ENCODE data around the gene ALK.
"Not testable (repeated sequence)": the region's sequence is repeated elsewhere in the genome, so short reads cannot be mapped to it uniquely, and the experiment has no call there.

The ALK gene

DNA sequence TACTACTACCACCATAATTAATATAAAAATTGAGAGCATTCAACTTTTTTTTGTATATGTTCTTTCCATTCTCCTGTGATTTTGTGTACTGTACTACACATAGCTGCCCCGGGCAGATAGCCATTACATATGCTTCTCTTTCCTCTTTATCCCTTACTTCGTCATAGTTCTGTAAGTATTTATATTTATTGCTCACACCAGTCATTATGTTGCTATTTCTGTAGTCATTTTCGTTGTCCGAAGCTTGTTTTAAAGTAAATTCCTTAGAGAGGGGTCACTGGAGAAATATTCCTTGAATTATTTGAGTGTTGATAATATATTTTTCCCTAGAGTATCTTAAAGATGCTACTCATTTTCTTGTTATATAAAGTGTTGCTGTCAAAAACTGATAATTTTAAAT, 662.2 kb downstream of the ALK start:
- DNase-seq, result no peak
- no peaks in the 10 kb centered on the region for H3F3A ChIP-seq (ENCODE audit: insufficient read depth, low read length)
- no peak overlapping the region for H3K9ac ChIP-seq (ENCODE audit: low read length)
- H3K9me2 ChIP-seq (replicated peaks; ENCODE audit: insufficient read depth, low read length), result no peaks in the 10 kb centered on the region
- no peak overlapping the region for H3K27ac ChIP-seq (ENCODE audit: low read length)
- no peaks in the 10 kb centered on the region for H4K20me1 ChIP-seq (ENCODE audit: insufficient read depth, low read length)
- H3K4me1 ChIP-seq (ENCODE audit: low read length), result no peaks in the 10 kb centered on the region
- no peak overlapping the region for H3K4me2 ChIP-seq (ENCODE audit: low read depth, low read length)
- no peaks in the 10 kb centered on the region for H3K79me2 ChIP-seq (ENCODE audit: low read length)
- H3K27me3 ChIP-seq (replicated peaks; ENCODE audit: insufficient read depth, low read length), result no peaks in the 10 kb centered on the region
- no peak overlapping the region for H2AFZ ChIP-seq (ENCODE audit: low read length)
- H3K36me3 ChIP-seq (replicated peaks; ENCODE audit: insufficient read depth, low read length), result no peaks in the 10 kb centered on the region
- H3K9me3 ChIP-seq (replicated peaks; ENCODE audit: insufficient read depth, low read length), result no peaks in the 10 kb centered on the region
- H3K4me3 ChIP-seq (ENCODE audit: low read length), result no peak overlapping the region
- no peak for TF ChIP-seq EZH2phosphoT487 (IDR thresholded peaks at IDR 0.05; ENCODE audit: low read length)
- TF ChIP-seq EZH2 (optimal IDR thresholded peaks at IDR 0.05; ENCODE audit: low read depth, low read length), result no peak
- TF ChIP-seq, protein P1, sequence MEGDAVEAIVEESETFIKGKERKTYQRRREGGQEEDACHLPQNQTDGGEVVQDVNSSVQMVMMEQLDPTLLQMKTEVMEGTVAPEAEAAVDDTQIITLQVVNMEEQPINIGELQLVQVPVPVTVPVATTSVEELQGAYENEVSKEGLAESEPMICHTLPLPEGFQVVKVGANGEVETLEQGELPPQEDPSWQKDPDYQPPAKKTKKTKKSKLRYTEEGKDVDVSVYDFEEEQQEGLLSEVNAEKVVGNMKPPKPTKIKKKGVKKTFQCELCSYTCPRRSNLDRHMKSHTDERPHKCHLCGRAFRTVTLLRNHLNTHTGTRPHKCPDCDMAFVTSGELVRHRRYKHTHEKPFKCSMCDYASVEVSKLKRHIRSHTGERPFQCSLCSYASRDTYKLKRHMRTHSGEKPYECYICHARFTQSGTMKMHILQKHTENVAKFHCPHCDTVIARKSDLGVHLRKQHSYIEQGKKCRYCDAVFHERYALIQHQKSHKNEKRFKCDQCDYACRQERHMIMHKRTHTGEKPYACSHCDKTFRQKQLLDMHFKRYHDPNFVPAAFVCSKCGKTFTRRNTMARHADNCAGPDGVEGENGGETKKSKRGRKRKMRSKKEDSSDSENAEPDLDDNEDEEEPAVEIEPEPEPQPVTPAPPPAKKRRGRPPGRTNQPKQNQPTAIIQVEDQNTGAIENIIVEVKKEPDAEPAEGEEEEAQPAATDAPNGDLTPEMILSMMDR (IDR thresholded peaks at IDR 0.05; ENCODE audit: low read length), result no peak

DNA sequence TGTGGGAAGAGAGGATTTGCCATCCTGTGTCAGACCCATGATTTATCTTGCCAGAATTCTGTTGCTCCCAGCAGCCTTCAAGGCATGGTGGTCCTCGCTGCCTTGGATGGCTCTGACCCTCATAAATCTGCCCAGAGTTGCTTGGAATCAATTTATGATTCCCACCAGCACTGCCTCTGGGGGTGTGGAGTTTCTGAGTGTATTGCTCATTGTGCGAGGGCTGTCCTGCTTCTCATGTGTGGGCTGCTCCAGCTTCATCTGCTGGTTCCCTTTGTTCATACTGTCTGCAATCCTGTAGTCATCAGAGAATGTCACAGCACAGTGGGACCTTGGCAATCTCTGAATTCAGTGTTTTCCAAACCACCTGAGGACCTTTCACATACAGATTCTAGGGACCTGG, 666.4 kb downstream of the ALK start:
- Histone ChIP-seq H3K27ac (ENCODE audit: low read length) (no peak overlapping the region), H3K9ac (ENCODE audit: low read length) (no peak overlapping the region), H4K20me1 (ENCODE audit: insufficient read depth, low read length) (no peaks in the 10 kb centered on the region), H3K79me2 (ENCODE audit: low read length) (no peaks in the 10 kb centered on the region), H3K9me2 (replicated peaks; ENCODE audit: insufficient read depth, low read length) (no peaks in the 10 kb centered on the region), H3K27me3 (replicated peaks; ENCODE audit: insufficient read depth, low read length) (no peaks in the 10 kb centered on the region), H3F3A (ENCODE audit: insufficient read depth, low read length) (no peaks in the 10 kb centered on the region), H3K4me1 (ENCODE audit: low read length) (no peaks in the 10 kb centered on the region), H3K4me2 (ENCODE audit: low read depth, low read length) (no peak overlapping the region), H2AFZ (ENCODE audit: low read length) (no peak overlapping the region), H3K4me3 (ENCODE audit: low read length) (no peak overlapping the region), H3K9me3 (replicated peaks; ENCODE audit: insufficient read depth, low read length) (no peaks in the 10 kb centered on the region), H3K36me3 (replicated peaks; ENCODE audit: insufficient read depth, low read length) (no peaks in the 10 kb centered on the region)
- no peak for DNase-seq
- no peak for TF ChIP-seq EZH2 (optimal IDR thresholded peaks at IDR 0.05; ENCODE audit: low read depth, low read length)
- TF ChIP-seq, protein P1 (IDR thresholded peaks at IDR 0.05; ENCODE audit: low read length), result no peak
- TF ChIP-seq EZH2phosphoT487 (IDR thresholded peaks at IDR 0.05; ENCODE audit: low read length), result no peak

DNA sequence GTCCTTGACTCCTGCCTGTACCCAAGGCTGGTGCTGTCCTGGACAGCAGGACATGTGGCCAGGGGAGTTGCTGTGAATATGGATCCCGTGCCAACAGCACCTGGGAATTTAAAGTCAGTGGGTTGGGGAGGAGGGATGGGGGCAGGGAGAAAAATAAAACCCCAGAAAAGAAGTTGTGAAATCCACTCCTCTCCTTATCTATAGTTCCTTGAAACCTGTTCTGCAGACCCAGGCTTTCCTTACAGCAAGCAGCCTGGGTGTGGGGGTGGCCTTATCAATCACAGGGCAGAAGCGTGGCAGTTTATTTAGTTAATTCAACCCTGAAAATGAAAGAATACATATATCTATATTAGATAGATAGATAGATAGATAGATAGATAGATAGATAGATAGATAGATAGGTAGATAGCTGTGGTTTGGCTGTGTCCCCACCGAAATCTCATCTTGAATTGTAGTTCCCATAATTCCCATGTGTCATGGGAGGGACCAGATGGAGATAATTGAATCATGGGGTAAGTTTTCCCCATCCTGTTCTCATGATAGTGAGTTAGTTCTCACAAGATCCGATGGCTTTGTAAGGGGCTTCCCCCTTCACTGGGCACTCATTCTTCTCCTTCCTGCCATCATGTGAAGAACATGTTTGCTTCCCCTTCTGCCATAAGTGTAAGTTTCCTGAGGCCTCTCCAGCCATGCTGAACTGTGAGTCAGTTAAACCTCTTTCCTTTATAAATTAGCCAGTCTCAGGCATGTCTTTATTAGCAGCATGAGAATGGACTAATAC, 667.7 kb downstream of the ALK start:
- not testable (repeated sequence) for H3K4me1 ChIP-seq (ENCODE audit: low read length); H3K27ac ChIP-seq (ENCODE audit: low read length); H3K4me2 ChIP-seq (ENCODE audit: low read depth, low read length); H4K20me1 ChIP-seq (ENCODE audit: insufficient read depth, low read length); H3K9me3 ChIP-seq (replicated peaks; ENCODE audit: insufficient read depth, low read length); H2AFZ ChIP-seq (ENCODE audit: low read length); H3K79me2 ChIP-seq (ENCODE audit: low read length); H3K4me3 ChIP-seq (ENCODE audit: low read length); DNase-seq; H3K9me2 ChIP-seq (replicated peaks; ENCODE audit: insufficient read depth, low read length); H3K36me3 ChIP-seq (replicated peaks; ENCODE audit: insufficient read depth, low read length); H3K27me3 ChIP-seq (replicated peaks; ENCODE audit: insufficient read depth, low read length); H3K9ac ChIP-seq (ENCODE audit: low read length); H3F3A ChIP-seq (ENCODE audit: insufficient read depth, low read length)

DNA sequence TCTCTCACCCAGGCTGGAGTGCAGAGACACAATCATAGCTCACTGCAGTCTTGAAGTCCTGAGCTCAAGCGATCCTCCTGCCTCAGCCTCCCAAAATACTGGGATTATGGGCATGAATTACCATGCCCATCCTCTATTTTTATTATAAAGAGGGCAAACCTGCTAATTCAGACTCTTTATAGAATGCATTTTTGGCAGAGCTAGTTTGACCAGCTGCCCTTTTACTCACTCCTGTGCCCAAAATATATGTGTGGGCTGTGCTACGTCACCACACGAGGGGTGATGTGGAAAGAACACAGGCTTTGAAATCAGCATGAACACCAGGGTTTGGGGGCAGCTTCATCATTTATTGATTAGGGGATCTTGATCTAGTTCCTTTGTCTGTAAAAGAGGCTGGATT, 668.4 kb downstream of the ALK start:
- Histone ChIP-seq H3K27me3 (replicated peaks; ENCODE audit: insufficient read depth, low read length) (no peaks in the 10 kb centered on the region), H3K4me2 (ENCODE audit: low read depth, low read length) (no peak overlapping the region), H3K9me2 (replicated peaks; ENCODE audit: insufficient read depth, low read length) (no peaks in the 10 kb centered on the region), H3K9me3 (replicated peaks; ENCODE audit: insufficient read depth, low read length) (no peaks in the 10 kb centered on the region), H3K27ac (ENCODE audit: low read length) (no peak overlapping the region), H2AFZ (ENCODE audit: low read length) (no peak overlapping the region), H3K4me3 (ENCODE audit: low read length) (no peak overlapping the region), H4K20me1 (ENCODE audit: insufficient read depth, low read length) (no peaks in the 10 kb centered on the region), H3K9ac (ENCODE audit: low read length) (no peak overlapping the region), H3K79me2 (ENCODE audit: low read length) (no peaks in the 10 kb centered on the region), H3K36me3 (replicated peaks; ENCODE audit: insufficient read depth, low read length) (no peaks in the 10 kb centered on the region), H3K4me1 (ENCODE audit: low read length) (no peaks in the 10 kb centered on the region), H3F3A (ENCODE audit: insufficient read depth, low read length) (no peaks in the 10 kb centered on the region)
- TF ChIP-seq EZH2phosphoT487 (IDR thresholded peaks at IDR 0.05; ENCODE audit: low read length) (no peak), EZH2 (optimal IDR thresholded peaks at IDR 0.05; ENCODE audit: low read depth, low read length) (no peak)
- TF ChIP-seq, protein P1 (IDR thresholded peaks at IDR 0.05; ENCODE audit: low read length), result no peak
- DNase-seq, result no peak
